PC-3 (cell line): Measurements from ENCODE around the gene BCAN. TPM values are rescaled to one million over a fixed set of nuclear protein-coding genes. Genes with fewer than 3 reads are reported as not detected.
A peak's percentile ranks its signal among the peaks of the same experiment; 100 is the strongest.

Experiments
- ATAC-seq: fragments of 200-7000 bp; cut with Tn5 transposase; 2 replicates; pipeline ENCODE4 v1.9.1; 2020; ENCODE audit warnings: mild to moderate bottlenecking, moderate library complexity
- BruUV-seq: library from RNA; stranded (reverse); fragments of 400-500 nt; replicated peaks from 2 replicates; lab custom pipeline; 2021; lab: Mats Ljungman, UMichigan
- CTCF ChIA-PET: fragments of 300-600 bp; sonication (Branson Sonifier 250); formaldehyde crosslinking; loops from one replicate; lab custom pipeline; 2022; ENCODE audit warnings: antibody characterized with exemption; lab: Charles Lee
- POLR2A ChIA-PET: fragments of 300-600 bp; sonication (Branson Sonifier 250); formaldehyde crosslinking; loops from one replicate; lab custom pipeline; 2022; ENCODE audit warnings: antibody characterized with exemption; ENCODE audit not compliant: unreplicated experiment; lab: Charles Lee
- DNase-seq: peaks from one replicate; pipeline ENCODE4 v3.0.0-alpha.2; 2015
- H2AFZ ChIP-seq: fragments of 300-600 bp; sonication (generic); 2 replicates; pipeline ENCODE4 v1.6.0; 2016; ENCODE audit warnings: antibody characterized with exemption, low read length
- H3F3A ChIP-seq: fragments of 300-600 bp; sonication (generic); one replicate; pipeline ENCODE4 v1.6.0; 2017; ENCODE audit warnings: antibody characterized with exemption, low read length, control low read depth, mild to moderate bottlenecking; ENCODE audit not compliant: unreplicated experiment
- H3K27ac ChIP-seq: fragments of 300-600 bp; sonication (generic); 2 replicates; pipeline ENCODE4 v1.5.1; 2016; ENCODE audit warnings: mild to moderate bottlenecking, low read length
- H3K27me3 ChIP-seq: fragments of 300-600 bp; sonication (generic); 2 replicates; pipeline ENCODE4 v1.6.1; 2016; ENCODE audit warnings: low read length, mixed read lengths
- H3K36me3 ChIP-seq: fragments of 300-600 bp; sonication (generic); 2 replicates; pipeline ENCODE4 v1.6.1; 2016; ENCODE audit warnings: low read depth, mixed run types, low read length, mixed read lengths
- H3K4me1 ChIP-seq: fragments of 300-600 bp; sonication (generic); 2 replicates; pipeline ENCODE4 v1.5.1; 2016; ENCODE audit warnings: low read length; ENCODE audit not compliant: insufficient read depth
- H3K4me2 ChIP-seq: fragments of 300-600 bp; sonication (generic); 2 replicates; pipeline ENCODE4 v1.6.0; 2016; ENCODE audit warnings: low read length
- H3K4me3 ChIP-seq: fragments of 300-600 bp; sonication (generic); 2 replicates; pipeline ENCODE4 v1.5.1; 2016; ENCODE audit warnings: mild to moderate bottlenecking, low read length, mixed read lengths
- H3K79me2 ChIP-seq: fragments of 300-600 bp; sonication (generic); 2 replicates; pipeline ENCODE4 v1.6.1; 2017; ENCODE audit warnings: low read length, mixed read lengths
- H3K9ac ChIP-seq: fragments of 300-600 bp; sonication (generic); 2 replicates; pipeline ENCODE4 v1.6.0; 2016; ENCODE audit warnings: mild to moderate bottlenecking, low read length
- H3K9me2 ChIP-seq: fragments of 300-600 bp; sonication (generic); replicated peaks from 2 replicates; pipeline ENCODE4 v1.6.1; 2016; ENCODE audit warnings: mixed run types, low read length, mixed read lengths
- H3K9me3 ChIP-seq: fragments of 300-600 bp; sonication (generic); 2 replicates; pipeline ENCODE4 v1.6.1; 2016; ENCODE audit warnings: low read length, mixed read lengths
- H4K20me1 ChIP-seq: fragments of 300-600 bp; sonication (generic); 2 replicates; pipeline ENCODE4 v1.6.1; 2016; ENCODE audit warnings: low read length, mixed read lengths
- EZH2 ChIP-seq: fragments of 300-600 bp; sonication (generic); IDR thresholded peaks from one replicate; pipeline ENCODE4 v1.6.1; 2017; ENCODE audit warnings: antibody characterized with exemption, mild to moderate bottlenecking, low read length; ENCODE audit not compliant: unreplicated experiment
- EZH2phosphoT487 ChIP-seq: fragments of 300-600 bp; sonication (generic); IDR thresholded peaks from 2 replicates; pipeline ENCODE4 v1.6.1; 2018; ENCODE audit warnings: mild to moderate bottlenecking, antibody characterized with exemption, low read length, borderline replicate concordance
- intact Hi-C: fragments of 100-400 bp; cut with micrococcal nuclease; formaldehyde crosslinking; loops from 2 replicates; pipeline ENCODE4 v1.9.0; 2023
- total RNA-seq: library from RNA; depleted of rRNA; stranded (reverse); fragments of >200 nt; gene quantifications from 2 replicates; pipeline ENCODE4 v1.2.3, GENCODE V29; 2014
- TF ChIP-seq, protein P1 (sequence below): fragments of 300-600 bp; sonication (generic); conservative IDR thresholded peaks from 2 replicates; pipeline ENCODE4 v1.5.1; 2017; ENCODE audit warnings: antibody characterized with exemption, low read depth, mild to moderate bottlenecking, low read length

Gene BCAN
- total RNA-seq, 1 experiment from 2014 or later: not detected

DNA sequence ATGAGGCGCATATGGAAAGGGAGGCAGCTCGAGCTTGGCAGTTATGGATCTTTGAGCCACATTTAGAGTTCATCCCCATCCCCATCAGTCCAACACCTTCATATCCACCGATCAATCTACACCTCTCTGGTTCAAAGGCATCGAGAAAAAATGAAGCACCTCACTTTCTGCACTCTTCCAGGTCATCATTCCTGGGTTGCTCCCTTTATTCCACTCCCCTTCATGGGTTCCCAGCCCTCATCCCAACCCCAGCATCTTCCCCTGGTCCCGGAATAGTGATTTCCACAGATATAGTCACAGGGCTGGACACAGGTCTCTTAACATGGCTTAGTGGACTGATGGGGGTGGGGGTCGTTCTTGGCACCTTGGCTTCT is 22.3 kb upstream of the BCAN start:
- peaks cover 7% of the 10 kb centered on the region for H3K4me1 ChIP-seq
- no peak overlapping the region for H3K4me3 ChIP-seq
- H4K20me1 ChIP-seq: no peaks in the 10 kb centered on the region
- H3K27ac ChIP-seq: no peak overlapping the region
- H3K9me3 ChIP-seq: no peaks in the 10 kb centered on the region
- no peak overlapping the region for H3K4me2 ChIP-seq
- intact Hi-C loops: no loop called here
- H3F3A ChIP-seq: no peaks in the 10 kb centered on the region
- TF ChIP-seq EZH2phosphoT487 (no peak), EZH2 (no peak)
- TF ChIP-seq, protein P1, sequence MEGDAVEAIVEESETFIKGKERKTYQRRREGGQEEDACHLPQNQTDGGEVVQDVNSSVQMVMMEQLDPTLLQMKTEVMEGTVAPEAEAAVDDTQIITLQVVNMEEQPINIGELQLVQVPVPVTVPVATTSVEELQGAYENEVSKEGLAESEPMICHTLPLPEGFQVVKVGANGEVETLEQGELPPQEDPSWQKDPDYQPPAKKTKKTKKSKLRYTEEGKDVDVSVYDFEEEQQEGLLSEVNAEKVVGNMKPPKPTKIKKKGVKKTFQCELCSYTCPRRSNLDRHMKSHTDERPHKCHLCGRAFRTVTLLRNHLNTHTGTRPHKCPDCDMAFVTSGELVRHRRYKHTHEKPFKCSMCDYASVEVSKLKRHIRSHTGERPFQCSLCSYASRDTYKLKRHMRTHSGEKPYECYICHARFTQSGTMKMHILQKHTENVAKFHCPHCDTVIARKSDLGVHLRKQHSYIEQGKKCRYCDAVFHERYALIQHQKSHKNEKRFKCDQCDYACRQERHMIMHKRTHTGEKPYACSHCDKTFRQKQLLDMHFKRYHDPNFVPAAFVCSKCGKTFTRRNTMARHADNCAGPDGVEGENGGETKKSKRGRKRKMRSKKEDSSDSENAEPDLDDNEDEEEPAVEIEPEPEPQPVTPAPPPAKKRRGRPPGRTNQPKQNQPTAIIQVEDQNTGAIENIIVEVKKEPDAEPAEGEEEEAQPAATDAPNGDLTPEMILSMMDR: 0 out of 2 replicates have a peak, but pooled peaks have one; percentile 3
- no peaks in the 10 kb centered on the region for H3K36me3 ChIP-seq
- ATAC-seq (no peak), DNase-seq (no peak)
- no peaks in the 10 kb centered on the region for H3K9me2 ChIP-seq
- H3K9ac ChIP-seq: no peak overlapping the region
- BruUV-seq: no TSS peak
- ChIA-PET CTCF (no interaction called here), POLR2A (no interaction called here)
- H3K79me2 ChIP-seq: no peaks in the 10 kb centered on the region
- peaks cover 31% of the 10 kb centered on the region for H3K27me3 ChIP-seq
- no peak overlapping the region for H2AFZ ChIP-seq

DNA sequence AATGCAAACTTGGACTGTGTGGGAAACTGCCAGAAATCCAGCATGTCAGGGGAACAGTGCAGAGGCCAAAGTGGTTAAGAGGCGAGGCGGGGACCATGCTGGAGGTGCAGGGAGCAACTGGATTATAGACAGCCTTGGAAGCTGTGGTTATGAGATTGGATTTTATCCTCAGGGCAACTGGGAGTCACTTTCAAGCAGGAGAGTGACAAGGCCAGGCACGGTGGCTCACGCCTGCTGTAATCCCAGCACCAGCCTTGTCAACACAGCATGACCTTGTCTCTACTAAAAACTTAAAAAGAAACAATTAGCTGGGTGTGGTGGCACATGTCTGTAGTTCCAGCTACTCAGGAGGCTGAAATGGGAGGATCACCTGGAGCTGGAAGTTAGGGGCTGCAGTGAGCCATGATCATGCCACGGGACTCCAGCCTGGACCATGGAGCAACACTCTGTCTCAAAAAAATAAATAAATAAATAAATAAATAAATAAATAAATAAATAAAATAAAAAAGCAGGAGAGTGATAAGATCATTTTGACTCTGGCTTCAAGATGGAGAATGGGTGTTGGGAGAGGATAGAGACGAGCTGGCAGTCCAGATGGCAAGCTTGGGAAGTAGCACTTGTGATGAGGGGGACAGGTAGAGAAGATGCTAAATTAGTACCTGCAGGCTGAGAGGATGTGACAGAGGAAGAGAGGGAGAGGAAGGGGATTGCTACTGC is 19.2 kb upstream of the BCAN start:
- ChIA-PET CTCF (no interaction called here), POLR2A (interaction anchor here (0.6 kb wide), 1 partner anchor 105 kb away, joined by 5 read pairs; no protein-coding TSS in a partner anchor)
- no peak overlapping the region for H3K4me3 ChIP-seq
- H3K9me2 ChIP-seq: no peaks in the 10 kb centered on the region
- ATAC-seq: no peak
- no peak overlapping the region for H3K4me2 ChIP-seq
- no peak overlapping the region for H3K27ac ChIP-seq
- H3K9ac ChIP-seq: no peak overlapping the region
- no peak overlapping the region for H2AFZ ChIP-seq
- no peaks in the 10 kb centered on the region for H3K9me3 ChIP-seq
- TF ChIP-seq, protein P1: no peak
- no peak for TF ChIP-seq EZH2phosphoT487
- no peak for TF ChIP-seq EZH2
- no peaks in the 10 kb centered on the region for H3K36me3 ChIP-seq
- intact Hi-C loops: no loop called here
- no peaks in the 10 kb centered on the region for H4K20me1 ChIP-seq
- peaks cover 34% of the 10 kb centered on the region for H3K27me3 ChIP-seq
- H3F3A ChIP-seq: no peaks in the 10 kb centered on the region
- H3K4me1 ChIP-seq: 0 out of 2 replicates have a peak, but pooled peaks cover 6% of the 10 kb centered on the region
- no peaks in the 10 kb centered on the region for H3K79me2 ChIP-seq
- BruUV-seq: no TSS peak
- no peak for DNase-seq
